ENCODE results near the gene BCAS3.
"Not testable (repeated sequence)": the region's sequence is repeated elsewhere in the genome, so short reads cannot be mapped to it uniquely, and the experiment has no call there.

BCAS3 gene

DNA sequence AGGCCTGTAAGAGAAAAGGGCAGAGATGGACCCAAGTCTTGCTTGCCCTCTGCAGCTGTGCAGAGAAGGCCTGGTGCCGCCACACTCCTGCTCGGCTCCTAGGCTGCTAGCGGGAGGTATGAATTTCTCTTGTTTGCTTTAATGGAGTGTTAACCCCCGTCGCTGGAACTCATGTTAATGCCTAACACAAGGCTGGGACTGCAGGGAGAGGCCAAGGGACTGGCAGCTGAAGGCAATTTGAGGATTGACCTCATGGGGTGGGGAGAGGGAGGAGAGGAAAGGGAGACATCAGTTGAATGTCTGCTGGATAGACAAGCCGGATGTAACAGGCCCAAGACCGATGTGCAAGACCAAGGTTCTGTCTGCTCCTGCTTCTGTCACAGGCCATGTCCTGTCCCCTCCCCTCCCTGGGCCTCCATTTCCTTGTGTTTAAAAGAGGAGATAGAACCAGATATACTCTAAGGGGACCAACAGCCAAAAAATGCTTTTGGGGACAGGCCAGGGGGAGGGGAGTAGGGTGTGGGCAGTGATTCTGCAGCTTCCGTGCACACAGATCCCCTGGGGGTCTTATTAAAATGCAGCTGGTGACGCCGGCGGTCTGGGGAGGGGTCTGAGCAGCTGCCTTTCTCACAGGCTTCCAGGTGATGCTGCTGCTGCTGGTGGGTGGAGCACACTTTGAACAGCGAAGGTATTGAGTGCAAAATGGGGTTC, 675.3 kb downstream of the BCAS3 start:
- no peaks in the 10 kb centered on the region for H3K9me2 ChIP-seq (ENCODE audit: low read depth, low read length)
- no peak overlapping the region for H2AFZ ChIP-seq (ENCODE audit: low read length)
- H3K36me3 ChIP-seq (ENCODE audit: insufficient read depth, low read length), result no peaks in the 10 kb centered on the region
- no peaks in the 10 kb centered on the region for H3F3A ChIP-seq (ENCODE audit: insufficient read depth, low read length)
- H3K4me2 ChIP-seq (ENCODE audit: low read length), result no peak overlapping the region
- no peak for TF ChIP-seq EZH2 (IDR thresholded peaks at IDR 0.05; ENCODE audit: borderline replicate concordance, low read length)
- TF ChIP-seq, protein P1, sequence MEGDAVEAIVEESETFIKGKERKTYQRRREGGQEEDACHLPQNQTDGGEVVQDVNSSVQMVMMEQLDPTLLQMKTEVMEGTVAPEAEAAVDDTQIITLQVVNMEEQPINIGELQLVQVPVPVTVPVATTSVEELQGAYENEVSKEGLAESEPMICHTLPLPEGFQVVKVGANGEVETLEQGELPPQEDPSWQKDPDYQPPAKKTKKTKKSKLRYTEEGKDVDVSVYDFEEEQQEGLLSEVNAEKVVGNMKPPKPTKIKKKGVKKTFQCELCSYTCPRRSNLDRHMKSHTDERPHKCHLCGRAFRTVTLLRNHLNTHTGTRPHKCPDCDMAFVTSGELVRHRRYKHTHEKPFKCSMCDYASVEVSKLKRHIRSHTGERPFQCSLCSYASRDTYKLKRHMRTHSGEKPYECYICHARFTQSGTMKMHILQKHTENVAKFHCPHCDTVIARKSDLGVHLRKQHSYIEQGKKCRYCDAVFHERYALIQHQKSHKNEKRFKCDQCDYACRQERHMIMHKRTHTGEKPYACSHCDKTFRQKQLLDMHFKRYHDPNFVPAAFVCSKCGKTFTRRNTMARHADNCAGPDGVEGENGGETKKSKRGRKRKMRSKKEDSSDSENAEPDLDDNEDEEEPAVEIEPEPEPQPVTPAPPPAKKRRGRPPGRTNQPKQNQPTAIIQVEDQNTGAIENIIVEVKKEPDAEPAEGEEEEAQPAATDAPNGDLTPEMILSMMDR (IDR thresholded peaks at IDR 0.05; ENCODE audit: low read length), result no peak
- no peak overlapping the region for H3K9ac ChIP-seq (ENCODE audit: low read length)
- no peaks in the 10 kb centered on the region for H3K27me3 ChIP-seq (ENCODE audit: insufficient read depth, low read length)
- no peaks in the 10 kb centered on the region for H3K4me1 ChIP-seq (ENCODE audit: insufficient read depth, low read length, severe bottlenecking)
- H3K79me2 ChIP-seq (ENCODE audit: insufficient read depth, low read length), result no peaks in the 10 kb centered on the region
- no peak overlapping the region for H3K4me3 ChIP-seq (ENCODE audit: low read depth, low read length, poor library complexity, severe bottlenecking)
- H4K20me1 ChIP-seq (ENCODE audit: insufficient read depth, low read length), result no peaks in the 10 kb centered on the region
- H3K27ac ChIP-seq (ENCODE audit: low read depth, low read length, poor library complexity, severe bottlenecking), result no peak overlapping the region
- no peaks in the 10 kb centered on the region for H3K9me3 ChIP-seq (ENCODE audit: low read length)

DNA sequence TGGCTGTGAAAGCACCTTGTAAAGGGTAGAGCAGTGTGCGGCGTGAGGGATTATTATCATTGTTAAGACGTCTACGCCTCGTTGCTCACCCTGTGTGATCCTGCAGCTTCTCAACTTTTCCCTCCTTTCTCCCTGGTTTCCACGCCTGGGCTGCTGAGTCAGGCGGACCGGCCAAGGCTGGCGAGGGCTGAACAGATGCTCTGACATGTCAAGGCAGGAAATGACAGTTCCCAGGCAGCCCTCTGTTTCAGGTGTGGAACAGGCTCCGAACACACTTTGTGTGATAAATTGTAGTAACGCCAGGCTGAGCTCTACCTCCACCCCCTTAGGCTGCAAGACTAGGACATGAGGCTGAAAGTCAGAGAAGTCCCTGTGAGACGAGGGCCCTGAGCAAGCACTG, 676.0 kb downstream of the BCAS3 start:
- no peaks in the 10 kb centered on the region for H3K36me3 ChIP-seq (ENCODE audit: insufficient read depth, low read length)
- H3K79me2 ChIP-seq (ENCODE audit: insufficient read depth, low read length), result no peaks in the 10 kb centered on the region
- no peaks in the 10 kb centered on the region for H3K27me3 ChIP-seq (ENCODE audit: insufficient read depth, low read length)
- no peak overlapping the region for H3K4me3 ChIP-seq (ENCODE audit: low read depth, low read length, poor library complexity, severe bottlenecking)
- H3F3A ChIP-seq (ENCODE audit: insufficient read depth, low read length), result no peaks in the 10 kb centered on the region
- H3K27ac ChIP-seq (ENCODE audit: low read depth, low read length, poor library complexity, severe bottlenecking), result no peak overlapping the region
- H3K4me1 ChIP-seq (ENCODE audit: insufficient read depth, low read length, severe bottlenecking), result no peaks in the 10 kb centered on the region
- H3K9me3 ChIP-seq (ENCODE audit: low read length), result no peaks in the 10 kb centered on the region
- H3K9ac ChIP-seq (ENCODE audit: low read length), result no peak overlapping the region
- H3K9me2 ChIP-seq (ENCODE audit: low read depth, low read length), result no peaks in the 10 kb centered on the region
- H4K20me1 ChIP-seq (ENCODE audit: insufficient read depth, low read length), result no peaks in the 10 kb centered on the region
- TF ChIP-seq, protein P1 (IDR thresholded peaks at IDR 0.05; ENCODE audit: low read length), result no peak
- no peak for TF ChIP-seq EZH2 (IDR thresholded peaks at IDR 0.05; ENCODE audit: borderline replicate concordance, low read length)
- no peak overlapping the region for H2AFZ ChIP-seq (ENCODE audit: low read length)
- H3K4me2 ChIP-seq (ENCODE audit: low read length), result no peak overlapping the region

DNA sequence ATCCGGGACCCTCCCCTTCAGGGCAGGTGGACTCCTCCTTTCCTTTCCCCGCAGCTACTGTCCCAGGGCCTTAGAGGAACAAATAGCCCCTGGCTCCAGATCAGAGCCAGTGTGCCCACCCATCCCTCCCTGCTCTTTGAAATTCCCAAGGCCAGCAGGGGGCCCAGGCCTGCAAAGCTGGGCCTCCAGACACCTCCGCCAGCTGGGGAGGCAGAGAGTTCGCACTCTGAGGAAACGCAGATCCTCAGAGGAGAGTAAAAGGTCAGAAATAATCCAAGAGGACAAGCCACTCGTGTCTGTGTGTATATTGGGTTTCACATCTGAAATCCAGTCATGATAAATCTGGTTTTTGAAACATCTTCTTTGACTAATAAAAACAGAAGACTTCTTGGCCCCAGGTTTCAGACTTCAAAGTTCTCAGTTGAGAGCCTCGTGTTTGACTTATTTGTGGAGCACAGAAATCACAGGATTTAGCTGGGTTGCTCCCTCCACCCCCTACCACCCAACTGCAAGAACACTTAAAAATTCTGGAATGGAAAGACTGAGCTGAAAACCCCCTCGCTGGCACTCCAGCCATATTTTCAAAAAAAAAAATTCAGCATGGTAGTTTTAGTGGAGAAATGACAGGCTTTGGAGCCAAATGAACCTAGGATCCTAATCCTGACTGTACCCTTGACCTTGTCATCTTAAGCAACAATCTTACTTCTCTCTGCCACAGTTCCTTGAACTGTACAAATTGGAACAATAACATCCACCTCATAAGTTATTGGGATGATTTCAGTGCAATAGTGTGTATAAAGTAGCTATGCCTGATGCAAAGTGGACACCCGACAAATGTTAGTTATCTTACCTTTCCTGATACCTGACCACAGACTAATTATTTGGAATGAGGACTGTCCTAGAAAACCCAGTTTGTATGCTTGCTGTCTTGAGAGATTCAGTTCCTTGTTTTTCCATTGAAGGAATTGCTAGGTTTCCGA, 677.5 kb downstream of the BCAS3 start:
- H3K4me2 ChIP-seq (ENCODE audit: low read length), result no peak overlapping the region
- H3K9me2 ChIP-seq (ENCODE audit: low read depth, low read length), result no peaks in the 10 kb centered on the region
- H3K27ac ChIP-seq (ENCODE audit: low read depth, low read length, poor library complexity, severe bottlenecking), result no peak overlapping the region
- TF ChIP-seq, protein P1 (IDR thresholded peaks at IDR 0.05; ENCODE audit: low read length), result no peak
- no peak for TF ChIP-seq EZH2 (IDR thresholded peaks at IDR 0.05; ENCODE audit: borderline replicate concordance, low read length)
- no peak overlapping the region for H3K9ac ChIP-seq (ENCODE audit: low read length)
- no peaks in the 10 kb centered on the region for H4K20me1 ChIP-seq (ENCODE audit: insufficient read depth, low read length)
- no peaks in the 10 kb centered on the region for H3K27me3 ChIP-seq (ENCODE audit: insufficient read depth, low read length)
- no peaks in the 10 kb centered on the region for H3F3A ChIP-seq (ENCODE audit: insufficient read depth, low read length)
- no peaks in the 10 kb centered on the region for H3K36me3 ChIP-seq (ENCODE audit: insufficient read depth, low read length)
- no peak overlapping the region for H2AFZ ChIP-seq (ENCODE audit: low read length)
- H3K9me3 ChIP-seq (ENCODE audit: low read length), result no peaks in the 10 kb centered on the region
- H3K4me1 ChIP-seq (ENCODE audit: insufficient read depth, low read length, severe bottlenecking), result no peaks in the 10 kb centered on the region
- no peaks in the 10 kb centered on the region for H3K79me2 ChIP-seq (ENCODE audit: insufficient read depth, low read length)
- H3K4me3 ChIP-seq (ENCODE audit: low read depth, low read length, poor library complexity, severe bottlenecking), result no peak overlapping the region

DNA sequence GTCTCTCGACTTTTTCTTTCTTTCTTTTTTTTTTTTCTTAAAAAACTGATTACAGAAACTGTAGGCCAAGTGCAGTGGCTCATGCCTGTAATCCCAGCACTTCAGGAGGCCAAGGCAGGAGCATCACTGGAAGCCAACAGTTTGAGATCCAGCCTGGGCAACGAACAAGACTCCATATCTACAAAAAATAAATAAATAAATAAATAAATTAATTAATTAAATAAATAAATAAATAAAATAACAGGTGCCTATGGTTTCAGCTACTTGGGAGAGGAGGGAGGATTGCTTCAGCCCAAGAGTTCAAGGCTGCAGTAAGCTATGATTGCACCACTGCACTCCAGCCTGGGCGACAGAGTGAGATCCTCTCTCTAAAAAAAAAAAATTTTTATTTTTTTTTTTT, 679.4 kb downstream of the BCAS3 start:
- H3K27me3 ChIP-seq (ENCODE audit: insufficient read depth, low read length); H3K9me3 ChIP-seq (ENCODE audit: low read length); H3F3A ChIP-seq (ENCODE audit: insufficient read depth, low read length); H3K4me2 ChIP-seq (ENCODE audit: low read length); H3K4me3 ChIP-seq (ENCODE audit: low read depth, low read length, poor library complexity, severe bottlenecking); H3K9me2 ChIP-seq (ENCODE audit: low read depth, low read length); H3K79me2 ChIP-seq (ENCODE audit: insufficient read depth, low read length); H4K20me1 ChIP-seq (ENCODE audit: insufficient read depth, low read length); H3K4me1 ChIP-seq (ENCODE audit: insufficient read depth, low read length, severe bottlenecking); H3K9ac ChIP-seq (ENCODE audit: low read length); H3K27ac ChIP-seq (ENCODE audit: low read depth, low read length, poor library complexity, severe bottlenecking); H2AFZ ChIP-seq (ENCODE audit: low read length); H3K36me3 ChIP-seq (ENCODE audit: insufficient read depth, low read length): not testable (repeated sequence)

DNA sequence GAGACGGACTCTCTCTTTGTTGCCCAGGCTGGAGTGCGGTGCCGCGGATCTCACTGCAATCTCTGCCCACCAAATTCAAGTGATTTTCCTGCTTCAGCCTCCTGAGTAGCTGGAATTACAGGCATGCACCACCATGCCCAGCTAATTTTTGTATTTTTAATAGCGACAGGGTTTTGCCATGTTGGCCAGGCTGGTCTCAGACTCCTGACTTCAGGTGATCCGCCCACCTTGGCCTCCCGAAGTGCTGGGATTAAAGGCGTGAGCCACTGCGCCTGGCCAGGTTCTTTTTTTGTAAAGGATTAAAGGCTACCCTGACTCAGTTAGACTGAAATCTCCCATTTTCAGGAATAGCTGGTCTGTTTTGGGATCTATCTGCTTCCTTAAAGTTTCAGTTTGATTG, 681.9 kb downstream of the BCAS3 start:
- not testable (repeated sequence) for H3K4me1 ChIP-seq (ENCODE audit: insufficient read depth, low read length, severe bottlenecking); H3K27me3 ChIP-seq (ENCODE audit: insufficient read depth, low read length); H3K4me2 ChIP-seq (ENCODE audit: low read length); H3K9me2 ChIP-seq (ENCODE audit: low read depth, low read length); H2AFZ ChIP-seq (ENCODE audit: low read length); H3K36me3 ChIP-seq (ENCODE audit: insufficient read depth, low read length); H3K9me3 ChIP-seq (ENCODE audit: low read length); H3K27ac ChIP-seq (ENCODE audit: low read depth, low read length, poor library complexity, severe bottlenecking); H3K4me3 ChIP-seq (ENCODE audit: low read depth, low read length, poor library complexity, severe bottlenecking); H3K79me2 ChIP-seq (ENCODE audit: insufficient read depth, low read length); H4K20me1 ChIP-seq (ENCODE audit: insufficient read depth, low read length); H3K9ac ChIP-seq (ENCODE audit: low read length); H3F3A ChIP-seq (ENCODE audit: insufficient read depth, low read length)

Measured in OCI-LY1 (cell line).